ENCODE measurements around the gene GPC6.

GPC6 gene

GRCh38 chr13:94243551-94243950 lies 1016.9 kb downstream of the GPC6 start:
- Histone ChIP-seq H3K36me3 (replicated peaks; ENCODE audit: insufficient read depth, low read length) (no peaks in the 10 kb centered on the region), H3K4me2 (ENCODE audit: low read depth, low read length) (no peak overlapping the region)

GRCh38 chr13:94246495-94246894 lies 1019.9 kb downstream of the GPC6 start:
- Histone ChIP-seq H3K27me3 (replicated peaks; ENCODE audit: insufficient read depth, low read length) (no peaks in the 10 kb centered on the region), H3K4me1 (ENCODE audit: low read length) (no peaks in the 10 kb centered on the region), H3K9me3 (replicated peaks; ENCODE audit: insufficient read depth, low read length) (no peaks in the 10 kb centered on the region), H2AFZ (ENCODE audit: low read length) (no peak overlapping the region), H3K79me2 (ENCODE audit: low read length) (no peaks in the 10 kb centered on the region), H3K9me2 (replicated peaks; ENCODE audit: insufficient read depth, low read length) (no peaks in the 10 kb centered on the region), H3K4me3 (ENCODE audit: low read length) (no peak overlapping the region), H3K4me2 (ENCODE audit: low read depth, low read length) (no peak overlapping the region), H3K9ac (ENCODE audit: low read length) (no peak overlapping the region), H4K20me1 (ENCODE audit: insufficient read depth, low read length) (no peaks in the 10 kb centered on the region), H3K27ac (ENCODE audit: low read length) (no peak overlapping the region), H3F3A (ENCODE audit: insufficient read depth, low read length) (no peaks in the 10 kb centered on the region), H3K36me3 (replicated peaks; ENCODE audit: insufficient read depth, low read length) (no peaks in the 10 kb centered on the region)
- no peak for DNase-seq
- TF ChIP-seq CTCF (IDR thresholded peaks at IDR 0.05; ENCODE audit: low read length) (no peak), EZH2phosphoT487 (IDR thresholded peaks at IDR 0.05; ENCODE audit: low read length) (no peak), EZH2 (optimal IDR thresholded peaks at IDR 0.05; ENCODE audit: low read depth, low read length) (no peak)

More at GRCh38 chr13:94243551-94243950, 1016.9 kb downstream of the GPC6 start:
- TF ChIP-seq EZH2 (optimal IDR thresholded peaks at IDR 0.05; ENCODE audit: low read depth, low read length) (no peak), CTCF (IDR thresholded peaks at IDR 0.05; ENCODE audit: low read length) (no peak), EZH2phosphoT487 (IDR thresholded peaks at IDR 0.05; ENCODE audit: low read length) (no peak)
- Histone ChIP-seq H3K9me3 (replicated peaks; ENCODE audit: insufficient read depth, low read length) (no peaks in the 10 kb centered on the region), H3K9me2 (replicated peaks; ENCODE audit: insufficient read depth, low read length) (no peaks in the 10 kb centered on the region), H3K4me3 (ENCODE audit: low read length) (no peak overlapping the region), H3K4me1 (ENCODE audit: low read length) (no peaks in the 10 kb centered on the region), H3K27me3 (replicated peaks; ENCODE audit: insufficient read depth, low read length) (no peaks in the 10 kb centered on the region), H3K27ac (ENCODE audit: low read length) (no peak overlapping the region), H2AFZ (ENCODE audit: low read length) (no peak overlapping the region), H4K20me1 (ENCODE audit: insufficient read depth, low read length) (no peaks in the 10 kb centered on the region), H3K9ac (ENCODE audit: low read length) (no peak overlapping the region), H3K79me2 (ENCODE audit: low read length) (no peaks in the 10 kb centered on the region), H3F3A (ENCODE audit: insufficient read depth, low read length) (no peaks in the 10 kb centered on the region)
- no peak for DNase-seq

GRCh38 chr13:94247890-94248289 lies 1021.3 kb downstream of the GPC6 start:
- H2AFZ ChIP-seq (ENCODE audit: low read length) = no peak overlapping the region
- no peaks in the 10 kb centered on the region for H3K4me1 ChIP-seq (ENCODE audit: low read length)
- no peak overlapping the region for H3K4me2 ChIP-seq (ENCODE audit: low read depth, low read length)
- no peaks in the 10 kb centered on the region for H3F3A ChIP-seq (ENCODE audit: insufficient read depth, low read length)
- H3K36me3 ChIP-seq (replicated peaks; ENCODE audit: insufficient read depth, low read length) = no peaks in the 10 kb centered on the region
- no peaks in the 10 kb centered on the region for H3K27me3 ChIP-seq (replicated peaks; ENCODE audit: insufficient read depth, low read length)
- H3K9me3 ChIP-seq (replicated peaks; ENCODE audit: insufficient read depth, low read length) = no peaks in the 10 kb centered on the region
- H3K9ac ChIP-seq (ENCODE audit: low read length) = no peak overlapping the region
- no peak overlapping the region for H3K4me3 ChIP-seq (ENCODE audit: low read length)
- no peaks in the 10 kb centered on the region for H3K9me2 ChIP-seq (replicated peaks; ENCODE audit: insufficient read depth, low read length)
- no peaks in the 10 kb centered on the region for H3K79me2 ChIP-seq (ENCODE audit: low read length)
- no peaks in the 10 kb centered on the region for H4K20me1 ChIP-seq (ENCODE audit: insufficient read depth, low read length)
- TF ChIP-seq EZH2phosphoT487 (IDR thresholded peaks at IDR 0.05; ENCODE audit: low read length) = no peak
- TF ChIP-seq EZH2 (optimal IDR thresholded peaks at IDR 0.05; ENCODE audit: low read depth, low read length) = no peak
- TF ChIP-seq CTCF (IDR thresholded peaks at IDR 0.05; ENCODE audit: low read length) = no peak
- DNase-seq = no peak
- H3K27ac ChIP-seq (ENCODE audit: low read length) = no peak overlapping the region
